HepG2 (cell line): ENCODE results near the gene EGFR. TPM values are rescaled to one million over a fixed set of nuclear protein-coding genes. Genes with fewer than 3 reads are reported as not detected.

Experiments used
- HDAC2 ChIP-seq: sonication (generic); formaldehyde crosslinking; IDR thresholded peaks from 2 replicates; pipeline ENCODE4 v1.4.0; 2020; ENCODE audit warnings: missing genetic modification reagents
- HIVEP1 ChIP-seq: sonication (generic); formaldehyde crosslinking; IDR thresholded peaks from 2 replicates; pipeline ENCODE4 v1.4.0; 2020; ENCODE audit warnings: mild to moderate bottlenecking, missing genetic modification reagents
- PCBP1 ChIP-seq: fragments of 200-400 bp; formaldehyde crosslinking; IDR thresholded peaks from 2 replicates; pipeline ENCODE4 v1.6.1; 2017; ENCODE audit warnings: mild to moderate bottlenecking, low read depth, low read length, borderline replicate concordance
- POLR2AphosphoS5 ChIP-seq: IDR thresholded peaks from 2 replicates; pipeline ENCODE4 v1.6.1; 2012; ENCODE audit warnings: low read depth, low read length
- RNF2 ChIP-seq: fragments of 450-650 bp; conservative IDR thresholded peaks from 2 replicates; pipeline ENCODE4 v1.6.1; 2016; ENCODE audit warnings: low read depth
- SMYD3 ChIP-seq: sonication (generic); formaldehyde crosslinking; IDR thresholded peaks from 2 replicates; pipeline ENCODE4 v1.8.1; 2023; ENCODE audit warnings: mild to moderate bottlenecking, missing genetic modification reagents
- TFDP1 ChIP-seq: IDR thresholded peaks from 2 replicates; pipeline ENCODE4 v1.6.1; 2016; ENCODE audit warnings: missing compliant biosample characterization, missing genetic modification reagents, borderline replicate concordance
- ZNF274 ChIP-seq: sonication (generic); formaldehyde crosslinking; IDR thresholded peaks from 2 replicates; pipeline ENCODE4 v1.5.1; 2020; ENCODE audit warnings: mild to moderate bottlenecking, missing genetic modification reagents
- polyA plus RNA-seq, 8 experiments: library from polyadenylated mRNA; depleted of rRNA in 3 of 8; stranded (reverse) in 7 of 8; unstranded in 1 of 8; fragments of >200 nt; fragmentation: Illumina TruSeq in 4 of 8; extraction: Trizol in 4 of 8; gene quantifications; 2 replicates each; pipeline versions ENCODE4 v1.2.1 to v1.2.3, GENCODE V29; 2011 to 2016; ENCODE audit warnings: low read depth in 4 of 8, missing spikeins in 1 of 8, mixed read lengths in 1 of 8; ENCODE audit not compliant: insufficient read depth in 1 of 8
- total RNA-seq, 5 experiments: library from RNA; depleted of rRNA; stranded (reverse); fragments of >200 nt; fragmentation: Illumina TruSeq; extraction: Trizol; gene quantifications; 2 replicates each; pipeline ENCODE4 v1.2.3, GENCODE V29; 2016; ENCODE audit warnings: low read depth in 1 of 5
- TF ChIP-seq, protein P1 (sequence below): sonication (generic); formaldehyde crosslinking; IDR thresholded peaks from 2 replicates; pipeline ENCODE4 v1.5.0; 2020; ENCODE audit warnings: mild to moderate bottlenecking, missing genetic modification reagents, moderate library complexity
- TF ChIP-seq, protein P2 (sequence below): sonication (generic); formaldehyde crosslinking; IDR thresholded peaks from 2 replicates; pipeline ENCODE4 v1.8.1; 2023; ENCODE audit warnings: mild to moderate bottlenecking, missing genetic modification reagents
- TF ChIP-seq, protein P3 (sequence below): sonication (generic); IDR thresholded peaks from 2 replicates; pipeline ENCODE4 v1.6.1; 2016; ENCODE audit warnings: low read depth, borderline replicate concordance

The EGFR gene
- total and polyA plus RNA-seq, 2 of the 13 experiments (the other 11 are each of a cell fraction or from before 2014, with no cell fraction given) = 7.0 to 10.0 TPM

DNA sequence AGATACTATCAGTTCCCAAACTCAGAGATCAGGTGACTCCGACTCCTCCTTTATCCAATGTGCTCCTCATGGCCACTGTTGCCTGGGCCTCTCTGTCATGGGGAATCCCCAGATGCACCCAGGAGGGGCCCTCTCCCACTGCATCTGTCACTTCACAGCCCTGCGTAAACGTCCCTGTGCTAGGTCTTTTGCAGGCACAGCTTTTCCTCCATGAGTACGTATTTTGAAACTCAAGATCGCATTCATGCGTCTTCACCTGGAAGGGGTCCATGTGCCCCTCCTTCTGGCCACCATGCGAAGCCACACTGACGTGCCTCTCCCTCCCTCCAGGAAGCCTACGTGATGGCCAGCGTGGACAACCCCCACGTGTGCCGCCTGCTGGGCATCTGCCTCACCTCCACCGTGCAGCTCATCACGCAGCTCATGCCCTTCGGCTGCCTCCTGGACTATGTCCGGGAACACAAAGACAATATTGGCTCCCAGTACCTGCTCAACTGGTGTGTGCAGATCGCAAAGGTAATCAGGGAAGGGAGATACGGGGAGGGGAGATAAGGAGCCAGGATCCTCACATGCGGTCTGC is 162.2 kb downstream of the EGFR start (continued):
- TF ChIP-seq, protein P1, sequence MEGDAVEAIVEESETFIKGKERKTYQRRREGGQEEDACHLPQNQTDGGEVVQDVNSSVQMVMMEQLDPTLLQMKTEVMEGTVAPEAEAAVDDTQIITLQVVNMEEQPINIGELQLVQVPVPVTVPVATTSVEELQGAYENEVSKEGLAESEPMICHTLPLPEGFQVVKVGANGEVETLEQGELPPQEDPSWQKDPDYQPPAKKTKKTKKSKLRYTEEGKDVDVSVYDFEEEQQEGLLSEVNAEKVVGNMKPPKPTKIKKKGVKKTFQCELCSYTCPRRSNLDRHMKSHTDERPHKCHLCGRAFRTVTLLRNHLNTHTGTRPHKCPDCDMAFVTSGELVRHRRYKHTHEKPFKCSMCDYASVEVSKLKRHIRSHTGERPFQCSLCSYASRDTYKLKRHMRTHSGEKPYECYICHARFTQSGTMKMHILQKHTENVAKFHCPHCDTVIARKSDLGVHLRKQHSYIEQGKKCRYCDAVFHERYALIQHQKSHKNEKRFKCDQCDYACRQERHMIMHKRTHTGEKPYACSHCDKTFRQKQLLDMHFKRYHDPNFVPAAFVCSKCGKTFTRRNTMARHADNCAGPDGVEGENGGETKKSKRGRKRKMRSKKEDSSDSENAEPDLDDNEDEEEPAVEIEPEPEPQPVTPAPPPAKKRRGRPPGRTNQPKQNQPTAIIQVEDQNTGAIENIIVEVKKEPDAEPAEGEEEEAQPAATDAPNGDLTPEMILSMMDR (CRISPR knock-in tag) = peak; percentile 59
- 0 out of 2 replicates have a peak, but pooled peaks have one; percentile 48 for TF ChIP-seq SMYD3 (CRISPR knock-in tag)
- TF ChIP-seq, protein P2, sequence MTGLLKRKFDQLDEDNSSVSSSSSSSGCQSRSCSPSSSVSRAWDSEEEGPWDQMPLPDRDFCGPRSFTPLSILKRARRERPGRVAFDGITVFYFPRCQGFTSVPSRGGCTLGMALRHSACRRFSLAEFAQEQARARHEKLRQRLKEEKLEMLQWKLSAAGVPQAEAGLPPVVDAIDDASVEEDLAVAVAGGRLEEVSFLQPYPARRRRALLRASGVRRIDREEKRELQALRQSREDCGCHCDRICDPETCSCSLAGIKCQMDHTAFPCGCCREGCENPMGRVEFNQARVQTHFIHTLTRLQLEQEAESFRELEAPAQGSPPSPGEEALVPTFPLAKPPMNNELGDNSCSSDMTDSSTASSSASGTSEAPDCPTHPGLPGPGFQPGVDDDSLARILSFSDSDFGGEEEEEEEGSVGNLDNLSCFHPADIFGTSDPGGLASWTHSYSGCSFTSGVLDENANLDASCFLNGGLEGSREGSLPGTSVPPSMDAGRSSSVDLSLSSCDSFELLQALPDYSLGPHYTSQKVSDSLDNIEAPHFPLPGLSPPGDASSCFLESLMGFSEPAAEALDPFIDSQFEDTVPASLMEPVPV (CRISPR knock-in tag) = 0 out of 2 replicates have a peak, but pooled peaks have one; percentile 24
- 0 out of 2 replicates have a peak, but pooled peaks have one; percentile 13 for TF ChIP-seq ZNF274 (CRISPR knock-in tag)
- TF ChIP-seq POLR2AphosphoS5 = peak; percentile 37
- peak; percentile 36; the same call in 1 of the 2 replicates for TF ChIP-seq TFDP1 (CRISPR knock-in tag)
- TF ChIP-seq, protein P3, sequence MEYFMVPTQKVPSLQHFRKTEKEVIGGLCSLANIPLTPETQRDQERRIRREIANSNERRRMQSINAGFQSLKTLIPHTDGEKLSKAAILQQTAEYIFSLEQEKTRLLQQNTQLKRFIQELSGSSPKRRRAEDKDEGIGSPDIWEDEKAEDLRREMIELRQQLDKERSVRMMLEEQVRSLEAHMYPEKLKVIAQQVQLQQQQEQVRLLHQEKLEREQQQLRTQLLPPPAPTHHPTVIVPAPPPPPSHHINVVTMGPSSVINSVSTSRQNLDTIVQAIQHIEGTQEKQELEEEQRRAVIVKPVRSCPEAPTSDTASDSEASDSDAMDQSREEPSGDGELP = peak; percentile 25; the same call in 1 of the 2 replicates
- TF ChIP-seq HDAC2 (CRISPR knock-in tag) = peak; percentile 63; the same call in 1 of the 2 replicates
- no peak for TF ChIP-seq PCBP1
- 0 out of 2 replicates have a peak, but pooled peaks have one; percentile 11 for TF ChIP-seq RNF2
- peak; percentile 29; the same call in 1 of the 2 replicates for TF ChIP-seq HIVEP1 (CRISPR knock-in tag)
- TF ChIP-seq, all 625 proteins: peak for 89
